Measurements from ENCODE around the gene GATAD2B.

- TF ChIP-seq NR3C1 (CRISPR knock-in tag; conservative IDR thresholded peaks at IDR 0.05; ENCODE audit: low read depth): no peak
- no peak for TF ChIP-seq ATF6 (CRISPR knock-in tag; IDR thresholded peaks at IDR 0.05)
- TF ChIP-seq ATF3 (CRISPR knock-in tag; conservative IDR thresholded peaks at IDR 0.05): no peak
- TF ChIP-seq ZMAT4 (CRISPR knock-in tag; IDR thresholded peaks at IDR 0.05): no peak
- no peak for TF ChIP-seq CREB1 (CRISPR knock-in tag; IDR thresholded peaks at IDR 0.05)
- no peak for TF ChIP-seq CTCF (IDR thresholded peaks at IDR 0.05)
- TF ChIP-seq NR2C2 (CRISPR knock-in tag; IDR thresholded peaks at IDR 0.05): no peak
- TF ChIP-seq SMAD3 (CRISPR knock-in tag; IDR thresholded peaks at IDR 0.05; ENCODE audit: borderline replicate concordance): no peak
- TF ChIP-seq PREB (CRISPR knock-in tag; IDR thresholded peaks at IDR 0.05; ENCODE audit: borderline replicate concordance): no peak
- TF ChIP-seq KAT7 (CRISPR knock-in tag; IDR thresholded peaks at IDR 0.05; ENCODE audit: borderline replicate concordance): no peak
- no peak for TF ChIP-seq CBFB (CRISPR knock-in tag; IDR thresholded peaks at IDR 0.05; ENCODE audit: low read depth)
- TF ChIP-seq CREM (CRISPR knock-in tag; IDR thresholded peaks at IDR 0.05): no peak
These were observed 12.0 kb upstream of the GATAD2B start for GRCh38 chr1:153934746-153935145.

All from WTC11 (cell line).